ENCODE data around the gene MCC.

- TF ChIP-seq CTCF (IDR thresholded peaks at IDR 0.05), result no peak
- TF ChIP-seq EP300 (IDR thresholded peaks at IDR 0.05), result no peak
- no peak for TF ChIP-seq POLR2A (IDR thresholded peaks at IDR 0.05)
Measured at GRCh38 chr5:113147101-113147508, 341.1 kb downstream of the MCC start.

Data from ovary (tissue), 3 donors.